Large intestine (tissue), 3 donors: ENCODE data around the gene SH3TC1. TPM values are rescaled to one million over a fixed set of nuclear protein-coding genes. Genes with fewer than 3 reads are reported as not detected.

Experiments used
- DNase-seq, 2 donors: peaks; one replicate each; pipeline versions ENCODE4 v3.0.0 to v3.0.0-alpha.2; 2013
- H3K27ac ChIP-seq: one replicate; pipeline ENCODE4 v1.5.1; 2013; ENCODE audit warnings: low read length
- H3K27me3 ChIP-seq: 2 replicates; pipeline ENCODE4 v1.6.1; 2013; ENCODE audit warnings: low read length; ENCODE audit not compliant: control insufficient read depth, insufficient read depth
- H3K36me3 ChIP-seq: 2 replicates; pipeline ENCODE4 v1.6.1; 2013; ENCODE audit warnings: low read length; ENCODE audit not compliant: control insufficient read depth, insufficient read depth
- H3K4me1 ChIP-seq: one replicate; pipeline ENCODE4 v1.6.1; 2013; ENCODE audit warnings: low read length; ENCODE audit not compliant: control insufficient read depth, insufficient read depth
- H3K4me3 ChIP-seq: one replicate; pipeline ENCODE4 v1.5.1; 2013; ENCODE audit warnings: low read length
- H3K9me3 ChIP-seq: one replicate; pipeline ENCODE4 v1.6.1; 2013; ENCODE audit warnings: mild to moderate bottlenecking, low read depth, low read length, moderate library complexity; ENCODE audit not compliant: control insufficient read depth
- WGBS: methylation state at CpG from one replicate; pipeline ENCODE4 v1.1.5; 2013; ENCODE audit warnings: low lambda C conversion rate; ENCODE audit not compliant: insufficient coverage; 5-methylcytosine and 5-hydroxymethylcytosine counted together
- polyA plus RNA-seq: library from polyadenylated mRNA; unstranded; fragments of 120-200 nt; gene quantifications from one replicate; pipeline ENCODE4 v1.2.1, GENCODE V29; 2013

Gene SH3TC1
- polyA plus RNA-seq, 1 donor, result 21.1 TPM

- DNase-seq, result no peak
- Histone ChIP-seq H3K27ac (no peak overlapping the region), H3K4me1 (peaks cover 14% of the 10 kb centered on the region), H3K27me3 (no peaks in the 10 kb centered on the region), H3K36me3 (peaks cover 27% of the 10 kb centered on the region), H3K9me3 (no peaks in the 10 kb centered on the region), H3K4me3 (no peak overlapping the region)
- WGBS, result no CpG with 5 or more reads among the region's 6 CpGs
Observed at GRCh38 chr4:8207314-8207713, 8.2 kb downstream of the SH3TC1 start.

- no peak overlapping the region for H3K27ac ChIP-seq
- no peak overlapping the region for H3K4me3 ChIP-seq
- no peaks in the 10 kb centered on the region for H3K27me3 ChIP-seq
- no peak for DNase-seq
- no peaks in the 10 kb centered on the region for H3K9me3 ChIP-seq
- H3K36me3 ChIP-seq, result peaks cover 35% of the 10 kb centered on the region
- peaks cover 3% of the 10 kb centered on the region for H3K4me1 ChIP-seq
- WGBS, result no CpG with 5 or more reads among the region's 12 CpGs
Observed at GRCh38 chr4:8208565-8208964, 9.5 kb downstream of the SH3TC1 start.

GRCh38 chr4:8209181-8209874 is 10.2 kb downstream of the SH3TC1 start:
- Histone ChIP-seq H3K27me3 (no peaks in the 10 kb centered on the region), H3K4me3 (no peak overlapping the region), H3K9me3 (no peaks in the 10 kb centered on the region), H3K36me3 (peaks cover 36% of the 10 kb centered on the region), H3K4me1 (no peaks in the 10 kb centered on the region), H3K27ac (no peak overlapping the region)
- WGBS, result 100% methylated on average over 1 of the region's 21 CpGs
- DNase-seq, result no peak

GRCh38 chr4:8210010-8210409 is 10.9 kb downstream of the SH3TC1 start:
- DNase-seq, result no peak
- H3K4me3 ChIP-seq, result no peak overlapping the region
- H3K9me3 ChIP-seq, result no peaks in the 10 kb centered on the region
- peaks cover 36% of the 10 kb centered on the region for H3K36me3 ChIP-seq
- no peak overlapping the region for H3K27ac ChIP-seq
- WGBS, result no CpG with 5 or more reads among the region's 12 CpGs
- H3K4me1 ChIP-seq, result no peaks in the 10 kb centered on the region
- H3K27me3 ChIP-seq, result no peaks in the 10 kb centered on the region

- no peak overlapping the region for H3K4me3 ChIP-seq
- DNase-seq, result no peak
- 80% methylated on average over 2 of the region's 5 CpGs for WGBS
- peaks cover 41% of the 10 kb centered on the region for H3K36me3 ChIP-seq
- H3K4me1 ChIP-seq, result no peaks in the 10 kb centered on the region
- H3K27me3 ChIP-seq, result no peaks in the 10 kb centered on the region
- H3K9me3 ChIP-seq, result no peaks in the 10 kb centered on the region
- H3K27ac ChIP-seq, result no peak overlapping the region
Observed at GRCh38 chr4:8210616-8211015, 11.5 kb downstream of the SH3TC1 start.

- H3K9me3 ChIP-seq, result no peaks in the 10 kb centered on the region
- no peak for DNase-seq
- H3K27ac ChIP-seq, result no peak overlapping the region
- peaks cover 47% of the 10 kb centered on the region for H3K36me3 ChIP-seq
- H3K27me3 ChIP-seq, result no peaks in the 10 kb centered on the region
- H3K4me1 ChIP-seq, result no peaks in the 10 kb centered on the region
- no CpG with 5 or more reads among the region's 8 CpGs for WGBS
- H3K4me3 ChIP-seq, result no peak overlapping the region
Observed at GRCh38 chr4:8211251-8211650, 12.2 kb downstream of the SH3TC1 start.

- Histone ChIP-seq H3K27me3 (no peaks in the 10 kb centered on the region), H3K4me1 (no peaks in the 10 kb centered on the region), H3K36me3 (peaks cover 53% of the 10 kb centered on the region), H3K4me3 (no peak overlapping the region), H3K27ac (no peak overlapping the region), H3K9me3 (no peaks in the 10 kb centered on the region)
- no peak for DNase-seq
- WGBS, result no CpG with 5 or more reads among the region's 22 CpGs
Observed at GRCh38 chr4:8211737-8212581, 12.9 kb downstream of the SH3TC1 start.

GRCh38 chr4:8212622-8213021 is 13.5 kb downstream of the SH3TC1 start:
- no CpG with 5 or more reads among the region's 12 CpGs for WGBS
- no peak for DNase-seq
- Histone ChIP-seq H3K4me3 (no peak overlapping the region), H3K4me1 (no peaks in the 10 kb centered on the region), H3K27me3 (no peaks in the 10 kb centered on the region), H3K36me3 (peaks cover 59% of the 10 kb centered on the region), H3K27ac (no peak overlapping the region), H3K9me3 (no peaks in the 10 kb centered on the region)

GRCh38 chr4:8213121-8213520 is 14.0 kb downstream of the SH3TC1 start:
- no CpG with 5 or more reads among the region's 7 CpGs for WGBS
- no peak overlapping the region for H3K27ac ChIP-seq
- no peaks in the 10 kb centered on the region for H3K9me3 ChIP-seq
- no peak for DNase-seq
- peaks cover 59% of the 10 kb centered on the region for H3K36me3 ChIP-seq
- no peaks in the 10 kb centered on the region for H3K4me1 ChIP-seq
- H3K27me3 ChIP-seq, result no peaks in the 10 kb centered on the region
- H3K4me3 ChIP-seq, result no peak overlapping the region

GRCh38 chr4:8214136-8214535 is 15.0 kb downstream of the SH3TC1 start:
- no peak for DNase-seq
- H3K4me3 ChIP-seq, result no peak overlapping the region
- no peak overlapping the region for H3K27ac ChIP-seq
- H3K4me1 ChIP-seq, result no peaks in the 10 kb centered on the region
- no peaks in the 10 kb centered on the region for H3K27me3 ChIP-seq
- H3K36me3 ChIP-seq, result peaks cover 60% of the 10 kb centered on the region
- no peaks in the 10 kb centered on the region for H3K9me3 ChIP-seq
- 94% methylated on average over 3 of the region's 13 CpGs for WGBS
